Type B pancreatic cell (in vitro differentiated cells): ENCODE data around the gene USP46. TPM values are rescaled to one million over a fixed set of nuclear protein-coding genes. Genes with fewer than 3 reads are reported as not detected.

ENCODE experiments used
- DNase-seq: peaks from one replicate; pipeline ENCODE4 v3.0.0; 2021; ENCODE audit warnings: mixed read lengths; ENCODE audit not compliant: unreplicated experiment; ENCODE audit errors: extremely low spot score
- H3K27ac Mint-ChIP-seq: 2 replicates; pipeline ENCODE4 v1.8.0; 2021; ENCODE audit warnings: mild to moderate bottlenecking, mixed read lengths
- H3K27me3 Mint-ChIP-seq: 2 replicates; pipeline ENCODE4 v1.8.0; 2021; ENCODE audit warnings: mixed read lengths
- H3K36me3 Mint-ChIP-seq: 2 replicates; pipeline ENCODE4 v1.8.0; 2021; ENCODE audit warnings: mixed read lengths
- H3K4me1 Mint-ChIP-seq: one replicate; pipeline ENCODE4 v1.8.0; 2021; ENCODE audit warnings: mixed read lengths; ENCODE audit not compliant: unreplicated experiment
- H3K4me3 Mint-ChIP-seq: 2 replicates; pipeline ENCODE4 v1.8.0; 2021; ENCODE audit warnings: mild to moderate bottlenecking, mixed read lengths
- H3K9me3 Mint-ChIP-seq: 2 replicates; pipeline ENCODE4 v1.8.0; 2021; ENCODE audit warnings: mixed read lengths
- total RNA-seq: library from RNA; stranded (reverse); gene quantifications from 2 replicates; pipeline ENCODE4 v1.2.1, GENCODE V29; 2021; ENCODE audit warnings: low replicate concordance
- TF ChIP-seq, protein P1 (sequence below): fragments of 200-600 bp; sonication (generic); conservative IDR thresholded peaks from 2 replicates; pipeline ENCODE4 v1.5.0; 2021; ENCODE audit warnings: antibody characterized with exemption, mild to moderate bottlenecking

The USP46 gene
- total RNA-seq, 1 donor from 2014 or later = 53.5 TPM

- Mint-ChIP-seq H3K27ac (no peak overlapping the region), H3K4me1 (peaks cover 3% of the 10 kb centered on the region), H3K4me3 (no peak overlapping the region), H3K9me3 (no peaks in the 10 kb centered on the region), H3K27me3 (no peaks in the 10 kb centered on the region), H3K36me3 (peaks cover 39% of the 10 kb centered on the region)
- TF ChIP-seq, protein P1, sequence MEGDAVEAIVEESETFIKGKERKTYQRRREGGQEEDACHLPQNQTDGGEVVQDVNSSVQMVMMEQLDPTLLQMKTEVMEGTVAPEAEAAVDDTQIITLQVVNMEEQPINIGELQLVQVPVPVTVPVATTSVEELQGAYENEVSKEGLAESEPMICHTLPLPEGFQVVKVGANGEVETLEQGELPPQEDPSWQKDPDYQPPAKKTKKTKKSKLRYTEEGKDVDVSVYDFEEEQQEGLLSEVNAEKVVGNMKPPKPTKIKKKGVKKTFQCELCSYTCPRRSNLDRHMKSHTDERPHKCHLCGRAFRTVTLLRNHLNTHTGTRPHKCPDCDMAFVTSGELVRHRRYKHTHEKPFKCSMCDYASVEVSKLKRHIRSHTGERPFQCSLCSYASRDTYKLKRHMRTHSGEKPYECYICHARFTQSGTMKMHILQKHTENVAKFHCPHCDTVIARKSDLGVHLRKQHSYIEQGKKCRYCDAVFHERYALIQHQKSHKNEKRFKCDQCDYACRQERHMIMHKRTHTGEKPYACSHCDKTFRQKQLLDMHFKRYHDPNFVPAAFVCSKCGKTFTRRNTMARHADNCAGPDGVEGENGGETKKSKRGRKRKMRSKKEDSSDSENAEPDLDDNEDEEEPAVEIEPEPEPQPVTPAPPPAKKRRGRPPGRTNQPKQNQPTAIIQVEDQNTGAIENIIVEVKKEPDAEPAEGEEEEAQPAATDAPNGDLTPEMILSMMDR = no peak
- no peak for DNase-seq
These were observed 30.6 kb downstream of the USP46 start for GRCh38 chr4:52628543-52628942.

DNA sequence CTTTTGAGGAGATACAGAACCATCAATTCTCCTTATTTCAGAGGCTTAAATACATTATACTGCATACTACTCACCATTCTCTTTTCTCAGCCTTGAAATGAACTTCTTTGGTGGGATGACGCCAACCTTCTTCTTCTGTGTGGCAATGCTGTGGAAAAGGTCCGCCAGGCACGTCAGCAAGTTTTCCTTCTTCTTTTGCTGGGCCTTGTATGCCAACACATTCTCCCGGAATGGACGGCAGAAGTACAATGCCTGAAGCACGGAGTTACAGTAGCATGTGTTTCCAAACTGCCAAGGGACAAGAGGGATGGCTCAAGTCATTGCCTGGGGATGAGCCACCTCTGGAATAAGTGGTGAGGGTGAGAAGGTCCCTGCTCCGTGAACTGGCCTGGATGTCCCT is 31.2 kb downstream of the USP46 start:
- TF ChIP-seq, protein P1 = no peak

GRCh38 chr4:52625216-52625615 is 33.9 kb downstream of the USP46 start:
- Mint-ChIP-seq H3K9me3 (no peaks in the 10 kb centered on the region), H3K36me3 (peaks cover 55% of the 10 kb centered on the region), H3K27me3 (no peaks in the 10 kb centered on the region), H3K4me3 (no peak overlapping the region), H3K27ac (no peak overlapping the region), H3K4me1 (no peaks in the 10 kb centered on the region)
- no peak for DNase-seq
- TF ChIP-seq, protein P1 = no peak

More for the DNA sequence above, 31.2 kb downstream of the USP46 start:
- no peak overlapping the region for H3K27ac Mint-ChIP-seq
- H3K36me3 Mint-ChIP-seq = peaks cover 42% of the 10 kb centered on the region
- H3K27me3 Mint-ChIP-seq = no peaks in the 10 kb centered on the region
- no peak for DNase-seq
- H3K4me3 Mint-ChIP-seq = no peak overlapping the region
- peaks cover under 1% of the 10 kb centered on the region for H3K4me1 Mint-ChIP-seq
- no peaks in the 10 kb centered on the region for H3K9me3 Mint-ChIP-seq

GRCh38 chr4:52622564-52622963 is 36.5 kb downstream of the USP46 start:
- Mint-ChIP-seq H3K4me3 (no peak overlapping the region), H3K27ac (no peak overlapping the region), H3K9me3 (no peaks in the 10 kb centered on the region), H3K36me3 (peaks cover 41% of the 10 kb centered on the region), H3K27me3 (no peaks in the 10 kb centered on the region), H3K4me1 (peaks cover 16% of the 10 kb centered on the region)
- no peak for DNase-seq
- TF ChIP-seq, protein P1 = no peak

DNA sequence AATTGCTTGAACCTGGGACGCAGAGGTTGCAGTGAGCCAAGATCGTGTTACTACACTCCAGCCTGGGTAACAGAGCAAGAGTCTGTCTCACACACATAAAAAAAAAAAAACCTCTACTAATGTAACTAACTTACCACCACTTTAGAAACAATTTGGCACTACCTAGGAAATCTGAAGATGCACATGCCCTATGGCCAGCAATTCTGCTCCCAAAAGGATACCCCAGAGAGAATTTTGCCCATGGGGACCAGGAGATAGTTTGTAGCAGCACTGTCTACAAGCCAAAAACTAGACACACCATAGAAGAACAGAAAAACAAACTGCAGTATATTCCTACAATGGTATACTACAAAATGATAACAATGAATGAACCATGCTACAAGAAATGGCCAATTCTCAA is 37.5 kb downstream of the USP46 start:
- TF ChIP-seq, protein P1 = no peak
- Mint-ChIP-seq H3K4me3 (no peak overlapping the region), H3K4me1 (peaks cover 16% of the 10 kb centered on the region), H3K9me3 (no peaks in the 10 kb centered on the region), H3K27ac (no peak overlapping the region), H3K27me3 (no peaks in the 10 kb centered on the region), H3K36me3 (peaks cover 35% of the 10 kb centered on the region)
- no peak for DNase-seq

- Mint-ChIP-seq H3K36me3 (peaks cover 27% of the 10 kb centered on the region), H3K9me3 (no peaks in the 10 kb centered on the region), H3K4me3 (no peak overlapping the region), H3K4me1 (peaks cover 20% of the 10 kb centered on the region), H3K27ac (no peak overlapping the region), H3K27me3 (no peaks in the 10 kb centered on the region)
- TF ChIP-seq, protein P1 = no peak
- no peak for DNase-seq
These were observed 39.5 kb downstream of the USP46 start for GRCh38 chr4:52619591-52619931.
